GM21529 (cell line): ENCODE results near the gene ZG16.

Experiments
- ATAC-seq: cut with Tn5 transposase; IDR thresholded peaks from one replicate; pipeline ENCODE4 v1.9.1; 2021; ENCODE audit not compliant: unreplicated experiment

The ZG16 gene

GRCh38 chr16:29807426-29808218 is 29.6 kb downstream of the ZG16 start:
- peak; percentile 22 for ATAC-seq

- no peak for ATAC-seq
Observed at GRCh38 chr16:29808219-29808900, 30.3 kb downstream of the ZG16 start.

- no peak for ATAC-seq
Observed at GRCh38 chr16:29809031-29809747, 31.1 kb downstream of the ZG16 start.

GRCh38 chr16:29809850-29810698 is 32.0 kb downstream of the ZG16 start:
- ATAC-seq: no peak

- ATAC-seq: no peak
Observed at GRCh38 chr16:29810699-29811169, 32.7 kb downstream of the ZG16 start.

GRCh38 chr16:29811170-29811895 is 33.3 kb downstream of the ZG16 start:
- ATAC-seq: peak; percentile 36

- no peak for ATAC-seq
Observed at GRCh38 chr16:29811896-29812665, 34.0 kb downstream of the ZG16 start, which contains the start of gene PRRT2. Gene PRRT2, plus strand, starts transcription at chr16:29812193. Its CDS starts 862 bp downstream, at chr16:29813055.

GRCh38 chr16:29812754-29813643 is 34.9 kb downstream of the ZG16 start:
- ATAC-seq: no peak

- ATAC-seq: no peak
Observed at GRCh38 chr16:29813644-29814562, 35.8 kb downstream of the ZG16 start.

- no peak for ATAC-seq
Observed at GRCh38 chr16:29814592-29814991, 36.5 kb downstream of the ZG16 start.

GRCh38 chr16:29815032-29815721 is 37.1 kb downstream of the ZG16 start:
- no peak for ATAC-seq

- ATAC-seq: peak; percentile 47
Observed at GRCh38 chr16:29815793-29816693, 38.0 kb downstream of the ZG16 start, which contains the start of gene PAGR1. Gene PAGR1, plus strand, starts transcription at chr16:29816152. Its CDS starts 374 bp downstream, at chr16:29816526.

GRCh38 chr16:29816694-29817441 is 38.8 kb downstream of the ZG16 start:
- ATAC-seq: peak; percentile 15

GRCh38 chr16:29818082-29818481 is 40.0 kb downstream of the ZG16 start:
- ATAC-seq: no peak

- ATAC-seq: no peak
Observed at GRCh38 chr16:29819506-29819905, 41.5 kb downstream of the ZG16 start.
